ENCODE results near the gene BTBD3. TPM values are rescaled to one million over a fixed set of nuclear protein-coding genes. Genes with fewer than 3 reads are reported as not detected.

The BTBD3 gene
- total and polyA plus RNA-seq, 2 donors (not counting 1 experiment from before 2014, with no cell fraction given), result 1.5 to 2.1 TPM

GRCh38 chr20:11905460-11906179 is 12.1 kb upstream of the BTBD3 start:
- H3K9me3 Mint-ChIP-seq (ENCODE audit: insufficient read depth), result no peaks in the 10 kb centered on the region
- POLR2A ChIA-PET, result no interaction called here
- Histone ChIP-seq H3K79me2 (ENCODE audit: control insufficient read depth, insufficient read depth, low read length) (peaks cover 11% of the 10 kb centered on the region), H3K27ac (ENCODE audit: low read length in 2 of 2) (no peak overlapping the region), H3K4me2 (replicated peaks; ENCODE audit: low read depth, low read length, poor library complexity, severe bottlenecking) (no peak overlapping the region), H3K27me3 (replicated peaks in 1 of 4; ENCODE audit: control extremely low read depth in 1 of 4, control insufficient read depth in 3 of 4, insufficient read depth in 4 of 4, low read length in 3 of 4) (no peaks in the 10 kb centered on the region), H3K9ac (ENCODE audit: low read length) (no peak overlapping the region), H3K4me1 (ENCODE audit: control insufficient read depth in 2 of 2, insufficient read depth in 2 of 2, low read length in 2 of 2) (no peaks in the 10 kb centered on the region), H3K36me3 (replicated peaks in 1 of 2; ENCODE audit: control extremely low read depth in 1 of 2, control insufficient read depth in 1 of 2, extremely low read depth in 1 of 2, insufficient read depth in 2 of 2, low read length in 1 of 2) (no peaks in the 10 kb centered on the region), H4K20me1 (ENCODE audit: control insufficient read depth, insufficient read depth, low read length, poor library complexity, severe bottlenecking) (no peaks in the 10 kb centered on the region), H3K9me3 (ENCODE audit: control extremely low read depth in 1 of 3, control insufficient read depth in 2 of 3, insufficient read depth in 1 of 3, low read length in 2 of 3) (peaks cover 0 to 3% (median 0%) of the 10 kb centered on the region in 3 donors), H3K4me3 (ENCODE audit: control extremely low read depth in 1 of 5, extremely low read depth in 1 of 5, insufficient read depth in 1 of 5, low read depth in 2 of 5, low read length in 4 of 5) (no peak overlapping the region), H2AFZ (ENCODE audit: insufficient read depth, low read depth, low read length, poor library complexity, severe bottlenecking) (no peak overlapping the region)
- CTCF ChIA-PET, result no interaction called here
- no peak for TF ChIP-seq CTCF (IDR thresholded peaks at IDR 0.05)
- no peak for TF ChIP-seq EZH2 (IDR thresholded peaks at IDR 0.05; ENCODE audit: borderline replicate concordance, insufficient read depth, low read depth, low read length, poor library complexity, severe bottlenecking)
- H3K27me3 Mint-ChIP-seq, result no peaks in the 10 kb centered on the region
- H3K4me1 Mint-ChIP-seq, result no peaks in the 10 kb centered on the region
- H3K27ac Mint-ChIP-seq, result no peak overlapping the region
- ATAC-seq (ENCODE audit: low read depth) (no peak), DNase-seq (no peak)
- WGBS (ENCODE audit: insufficient coverage), result no CpG with 5 or more reads among the region's 6 CpGs
- intact Hi-C loops (cut with micrococcal nuclease), result no loop called here
- no peak overlapping the region for H3K4me3 Mint-ChIP-seq

- H4K20me1 ChIP-seq (ENCODE audit: control insufficient read depth, insufficient read depth, low read length, poor library complexity, severe bottlenecking), result no peaks in the 10 kb centered on the region
- H3K36me3 ChIP-seq (replicated peaks in 1 of 2; ENCODE audit: control extremely low read depth in 1 of 2, control insufficient read depth in 1 of 2, extremely low read depth in 1 of 2, insufficient read depth in 2 of 2, low read length in 1 of 2), result no peaks in the 10 kb centered on the region
- POLR2A ChIA-PET, result no interaction called here
- peaks cover 0 to 3% (median 0%) of the 10 kb centered on the region in 3 donors for H3K9me3 ChIP-seq (ENCODE audit: control extremely low read depth in 1 of 3, control insufficient read depth in 2 of 3, insufficient read depth in 1 of 3, low read length in 2 of 3)
- H2AFZ ChIP-seq (ENCODE audit: insufficient read depth, low read depth, low read length, poor library complexity, severe bottlenecking), result no peak overlapping the region
- no peak overlapping the region for H3K4me2 ChIP-seq (replicated peaks; ENCODE audit: low read depth, low read length, poor library complexity, severe bottlenecking)
- CTCF ChIA-PET, result no interaction called here
- peaks cover 11% of the 10 kb centered on the region for H3K79me2 ChIP-seq (ENCODE audit: control insufficient read depth, insufficient read depth, low read length)
- H3K27ac ChIP-seq (ENCODE audit: low read length in 2 of 2), result no peak overlapping the region
- no peaks in the 10 kb centered on the region for H3K27me3 Mint-ChIP-seq
- no CpG with 5 or more reads among the region's 4 CpGs for WGBS (ENCODE audit: insufficient coverage)
- ATAC-seq (ENCODE audit: low read depth), result no peak
- no peaks in the 10 kb centered on the region for H3K4me1 ChIP-seq (ENCODE audit: control insufficient read depth in 2 of 2, insufficient read depth in 2 of 2, low read length in 2 of 2)
- H3K4me1 Mint-ChIP-seq, result no peaks in the 10 kb centered on the region
- no peaks in the 10 kb centered on the region for H3K9me3 Mint-ChIP-seq (ENCODE audit: insufficient read depth)
- no peaks in the 10 kb centered on the region for H3K27me3 ChIP-seq (replicated peaks in 1 of 4; ENCODE audit: control extremely low read depth in 1 of 4, control insufficient read depth in 3 of 4, insufficient read depth in 4 of 4, low read length in 3 of 4)
- DNase-seq, result no peak
- intact Hi-C loops (cut with micrococcal nuclease), result no loop called here
- no peak overlapping the region for H3K4me3 ChIP-seq (ENCODE audit: control extremely low read depth in 1 of 5, extremely low read depth in 1 of 5, insufficient read depth in 1 of 5, low read depth in 2 of 5, low read length in 4 of 5)
- TF ChIP-seq EZH2 (IDR thresholded peaks at IDR 0.05; ENCODE audit: borderline replicate concordance, insufficient read depth, low read depth, low read length, poor library complexity, severe bottlenecking) (no peak), CTCF (IDR thresholded peaks at IDR 0.05) (no peak)
- H3K27ac Mint-ChIP-seq, result no peak overlapping the region
- no peak overlapping the region for H3K4me3 Mint-ChIP-seq
- no peak overlapping the region for H3K9ac ChIP-seq (ENCODE audit: low read length)
These were observed 10.8 kb upstream of the BTBD3 start for GRCh38 chr20:11906626-11907480.
